Measurements from ENCODE around the gene C12orf76. TPM values are rescaled to one million over a fixed set of nuclear protein-coding genes. Genes with fewer than 3 reads are reported as not detected.

The C12orf76 gene
- total and polyA plus RNA-seq, 9 of the 15 experiments (the other 6 are each of a cell fraction or from before 2014, with no cell fraction given) = 6.3 to 38.6 (median 12.3) TPM

GRCh38 chr12:109999649-109999971 is 48.7 kb downstream of the C12orf76 start:
- Histone ChIP-seq H3K9me3 (replicated peaks; ENCODE audit: control insufficient read depth, insufficient read depth, low read depth, low read length) (no peaks in the 10 kb centered on the region), H3K79me2 (ENCODE audit: control insufficient read depth, insufficient read depth, low read length) (peaks cover 32% of the 10 kb centered on the region), H3K27me3 (ENCODE audit: control insufficient read depth in 2 of 2, insufficient read depth in 2 of 2, low read length in 2 of 2) (no peaks in the 10 kb centered on the region), H4K20me1 (replicated peaks; ENCODE audit: control insufficient read depth, insufficient read depth, low read length) (no peaks in the 10 kb centered on the region), H3K4me1 (replicated peaks in 1 of 2; ENCODE audit: control insufficient read depth in 2 of 2, insufficient read depth in 2 of 2, low read length in 2 of 2) (peaks cover 23 to 27% of the 10 kb centered on the region in 2 experiments), H3K4me3 (peak overlapping the region; percentile 77), H3K9me1 (ENCODE audit: control insufficient read depth, insufficient read depth, low read length) (no peaks in the 10 kb centered on the region), H3K9ac (ENCODE audit: insufficient read depth in 1 of 2, low read depth in 2 of 2, low read length in 2 of 2) (peak overlapping the region; percentile 98 to 99), H2AFZ (ENCODE audit: low read depth, low read length) (peak overlapping the region; percentile 100), H3K4me2 (ENCODE audit: insufficient read depth, low read length) (peak overlapping the region; percentile 85), H3K36me3 (ENCODE audit: control insufficient read depth, insufficient read depth, low read length) (peaks cover 8% of the 10 kb centered on the region), H3K27ac (ENCODE audit: extremely low read depth, low read depth, low read length) (peak overlapping the region; percentile 99)
- ChIA-PET CTCF (ENCODE audit: low intra/inter-chr PET ratio) (interaction anchor here (0.7 kb wide), 1 partner anchor 597 kb away, joined by 3 read pairs; no protein-coding TSS in a partner anchor), POLR2A (interaction anchor here (0.7 to 2.0 kb wide), 3 partner anchors 14 to 113 kb away, joined by 3 to 7 read pairs (median 3); no protein-coding TSS in a partner anchor)
- 1% methylated on average over 21 of the region's 27 CpGs for WGBS (ENCODE audit: insufficient coverage, low coverage, missing lambda C conversion rate)
- ATAC-seq = no peak
- BruUV-seq (replicated peaks) = no TSS peak
- no peak for DNase-seq (ENCODE audit: extremely low read depth in 1 of 4, low spot score in 3 of 4)
- FAIRE-seq = no peak
- in situ Hi-C loops (cut with MboI) = no loop called here
- TF ChIP-seq ZBTB7A (IDR thresholded peaks at IDR 0.05; ENCODE audit: borderline replicate concordance, control insufficient read depth, low read depth, low read length) = 0 out of 2 replicates have a peak, but pooled peaks have one; percentile 11
- TF ChIP-seq RBFOX2 (IDR thresholded peaks at IDR 0.05; ENCODE audit: low read depth, low read length) = peak; percentile 63; the same call in 1 of the 2 replicates
- 0 out of 2 replicates have a peak, but pooled peaks have one; percentile 35 for TF ChIP-seq CBFB (CRISPR knock-in tag; IDR thresholded peaks at IDR 0.05)
- peak; percentile 72 for TF ChIP-seq POLR2G (IDR thresholded peaks at IDR 0.05; ENCODE audit: low read depth, low read length)
- no peak for TF ChIP-seq CBX3 (IDR thresholded peaks at IDR 0.05; ENCODE audit: borderline replicate concordance in 1 of 2, low read length in 2 of 2)
- TF ChIP-seq ARID4B (CRISPR knock-in tag; IDR thresholded peaks at IDR 0.05) = 0 out of 2 replicates have a peak, but pooled peaks have one; percentile 14
- no peak for TF ChIP-seq ZNF134 (CRISPR knock-in tag; conservative IDR thresholded peaks at IDR 0.05)
- TF ChIP-seq KDM5B (IDR thresholded peaks at IDR 0.05; ENCODE audit: insufficient replicate concordance, low read depth, low read length) = peak; percentile 16
- TF ChIP-seq KAT7 (CRISPR knock-in tag; IDR thresholded peaks at IDR 0.05; ENCODE audit: borderline replicate concordance) = 0 out of 2 replicates have a peak, but pooled peaks have one; percentile 52
- peak in 1 of 2 experiments; percentile 4 for TF ChIP-seq E2F6 (IDR thresholded peaks at IDR 0.05; ENCODE audit: borderline replicate concordance in 1 of 2, extremely low read depth in 1 of 2, insufficient read depth in 1 of 2, insufficient read length in 1 of 2, low read depth in 1 of 2, low read length in 1 of 2, poor library complexity in 1 of 2, severe bottlenecking in 1 of 2)
- intact Hi-C loops (cut with micrococcal nuclease) = no loop called here

Measured in K562 (cell line).